GM18909 (cell line): ENCODE measurements around the gene SERPINA3.
"Not testable (repeated sequence)": the region's sequence is repeated elsewhere in the genome, so short reads cannot be mapped to it uniquely, and the experiment has no call there.

Source experiments
- ATAC-seq: cut with Tn5 transposase; IDR thresholded peaks from one replicate; pipeline ENCODE4 v1.9.1; 2021; ENCODE audit warnings: mild to moderate bottlenecking; ENCODE audit not compliant: unreplicated experiment, poor library complexity

SERPINA3 gene

GRCh38 chr14:94612174-94612573 is at the start of gene SERPINA3:
Gene SERPINA3 (plus strand): TSS chr14:94612391. CDS start chr14:94614442, 2,051 bp downstream.
- no peak for ATAC-seq

- ATAC-seq = no peak
Measured at GRCh38 chr14:94562941-94563883, 49.0 kb upstream of the SERPINA3 start.

GRCh38 chr14:94564381-94564780 is 47.8 kb upstream of the SERPINA3 start:
- no peak for ATAC-seq

- ATAC-seq = no peak
Measured at GRCh38 chr14:94568186-94568585, 44.0 kb upstream of the SERPINA3 start.

- ATAC-seq = no peak
Measured at GRCh38 chr14:94569381-94570001, 42.7 kb upstream of the SERPINA3 start.

GRCh38 chr14:94570002-94570400 is 42.2 kb upstream of the SERPINA3 start:
- ATAC-seq = no peak

GRCh38 chr14:94570440-94570839 is 41.8 kb upstream of the SERPINA3 start:
- ATAC-seq = no peak

- ATAC-seq = no peak
Measured at GRCh38 chr14:94571395-94571794, 40.8 kb upstream of the SERPINA3 start.

GRCh38 chr14:94571950-94572349 is 40.2 kb upstream of the SERPINA3 start:
- ATAC-seq = no peak

- no peak for ATAC-seq
Measured at GRCh38 chr14:94572637-94573303, 39.4 kb upstream of the SERPINA3 start.

- ATAC-seq = no peak
Measured at GRCh38 chr14:94573475-94574277, 38.5 kb upstream of the SERPINA3 start.

GRCh38 chr14:94574336-94574735 is 37.9 kb upstream of the SERPINA3 start:
- no peak for ATAC-seq

GRCh38 chr14:94575730-94576585 is 36.2 kb upstream of the SERPINA3 start:
- ATAC-seq = no peak

GRCh38 chr14:94577472-94577871 is 34.7 kb upstream of the SERPINA3 start:
- not testable (repeated sequence) for ATAC-seq

- ATAC-seq = no peak
Measured at GRCh38 chr14:94578712-94579111, 33.5 kb upstream of the SERPINA3 start.

- no peak for ATAC-seq
Measured at GRCh38 chr14:94581127-94581999, 30.8 kb upstream of the SERPINA3 start, which contains the start of gene SERPINA5. Gene SERPINA5 (plus strand): TSS chr14:94581426. CDS start chr14:94587363, 5,937 bp downstream.

GRCh38 chr14:94582199-94582750 is 29.9 kb upstream of the SERPINA3 start:
- ATAC-seq = no peak

GRCh38 chr14:94582851-94583250 is 29.3 kb upstream of the SERPINA3 start:
- ATAC-seq = no peak
